NCI-H345 treated with DMSO at 0.1 percent for 48 hours (cell line): ENCODE results near the gene CLDN12.
A peak's percentile ranks its signal among the peaks of the same experiment; 100 is the strongest.
"Not testable (repeated sequence)": the region's sequence is repeated elsewhere in the genome, so short reads cannot be mapped to it uniquely, and the experiment has no call there.

ENCODE experiments used
- DNase-seq: peaks from one replicate; lab custom pipeline; 2025; ENCODE audit not compliant: unreplicated experiment; lab: John Stamatoyannopoulos, UW

The CLDN12 gene

GRCh38 chr7:90432752-90433151, 29.5 kb downstream of the CLDN12 start:
- DNase-seq = no peak

GRCh38 chr7:90433221-90433620, 30.0 kb downstream of the CLDN12 start:
- no peak for DNase-seq

DNA sequence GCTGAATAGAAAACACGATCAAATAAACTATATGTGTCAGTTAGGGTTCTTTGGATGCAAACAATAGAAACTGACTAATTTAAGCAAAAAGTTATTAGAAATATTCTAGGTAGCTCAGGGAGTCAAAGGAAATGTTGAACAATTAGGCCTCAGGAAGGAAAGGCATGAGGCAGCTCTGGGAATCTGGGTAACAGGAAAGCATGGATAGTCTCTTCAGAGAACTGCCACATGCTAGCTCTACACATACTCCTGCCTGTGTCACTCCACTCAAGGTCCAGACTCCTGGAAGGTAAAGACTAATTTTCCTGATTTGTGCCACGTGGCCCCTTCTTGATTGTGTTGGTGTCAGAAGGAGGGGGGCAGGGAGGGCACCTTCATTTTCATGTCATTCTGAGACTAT, 42.4 kb downstream of the CLDN12 start:
- DNase-seq = no peak

DNA sequence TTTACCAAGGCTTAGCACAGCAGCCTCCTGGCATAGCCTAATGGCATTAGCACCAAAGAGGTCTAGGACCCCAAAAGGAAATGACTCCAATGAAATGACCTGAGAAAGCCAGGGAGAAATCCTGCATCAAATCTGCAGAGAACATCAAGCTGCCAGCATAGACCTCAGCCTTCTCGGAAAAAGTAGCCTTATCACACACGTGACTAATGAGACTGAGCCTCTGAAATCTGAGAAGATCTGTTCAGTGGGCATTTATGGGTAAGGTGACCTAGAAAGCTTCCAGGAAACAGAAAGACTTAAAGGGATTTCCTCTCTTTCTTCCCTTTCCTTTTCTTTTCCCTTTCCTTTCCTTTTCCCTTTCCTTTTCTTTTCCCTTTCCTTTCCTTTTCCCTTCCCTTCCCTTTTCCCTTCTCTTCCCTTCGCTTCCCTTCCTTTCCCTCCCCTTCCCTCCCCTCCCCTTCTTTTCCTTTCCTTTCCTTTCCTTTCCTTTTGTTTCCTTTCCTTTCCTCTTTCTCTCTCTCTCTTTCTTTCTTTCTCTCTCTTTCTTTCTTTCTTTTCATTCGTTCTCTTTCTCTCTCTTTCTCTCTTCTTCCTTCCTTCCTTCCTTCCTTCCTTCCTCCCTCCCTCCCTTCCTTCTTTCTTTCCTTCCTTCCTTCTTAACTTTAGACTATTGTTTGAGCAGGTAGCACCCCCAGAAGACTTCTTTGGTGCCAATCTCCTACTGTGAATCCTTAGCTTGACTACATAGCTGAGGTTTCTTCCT, 43.1 kb downstream of the CLDN12 start:
- DNase-seq = no peak

- DNase-seq = no peak
Measured at GRCh38 chr7:90453259-90453891, 50.1 kb downstream of the CLDN12 start.

- no peak for DNase-seq
Measured at GRCh38 chr7:90453931-90454330, 50.7 kb downstream of the CLDN12 start.

GRCh38 chr7:90455163-90456030, 52.1 kb downstream of the CLDN12 start:
- peak; percentile 36 for DNase-seq

- no peak for DNase-seq
Measured at GRCh38 chr7:90458104-90458503, 54.8 kb downstream of the CLDN12 start.

DNA sequence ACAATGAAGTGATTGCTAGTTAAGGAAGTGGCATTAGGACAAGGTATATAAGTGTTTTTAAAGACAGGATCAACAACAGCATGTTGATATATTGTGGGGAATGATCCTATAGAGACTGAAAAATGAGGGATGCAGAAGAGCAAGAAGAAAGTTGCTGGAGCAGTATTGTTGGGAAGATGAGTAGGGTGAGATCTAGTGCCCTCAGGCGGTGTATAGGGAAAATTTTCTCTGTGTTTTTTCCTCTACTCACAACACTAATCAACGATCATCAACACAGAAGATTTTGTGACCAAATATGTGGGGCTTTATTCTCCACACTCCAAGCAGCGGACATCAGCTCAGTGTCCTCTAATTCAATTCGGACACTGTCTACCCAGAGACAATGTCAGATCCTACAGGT, 56.6 kb downstream of the CLDN12 start:
- DNase-seq = no peak

DNA sequence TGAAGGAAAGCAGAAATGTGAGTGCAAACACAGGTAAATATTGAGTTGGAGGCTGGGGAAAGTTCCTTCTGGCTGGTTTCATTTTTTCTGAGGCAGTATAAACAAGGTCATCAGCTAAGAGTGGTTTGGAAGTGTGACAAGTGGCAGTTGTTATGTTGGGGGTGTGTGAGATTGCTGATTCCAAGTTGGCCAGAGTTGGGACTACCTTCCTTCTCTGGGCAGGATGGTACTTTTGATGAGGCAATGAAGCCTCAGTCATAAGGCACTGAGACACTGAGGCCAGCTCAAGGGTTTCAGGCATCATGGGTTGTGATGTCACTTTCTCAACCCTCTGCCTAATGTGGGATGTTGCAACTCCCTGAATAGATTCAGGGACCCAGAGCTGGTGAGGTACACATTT, 58.0 kb downstream of the CLDN12 start:
- DNase-seq = no peak

DNA sequence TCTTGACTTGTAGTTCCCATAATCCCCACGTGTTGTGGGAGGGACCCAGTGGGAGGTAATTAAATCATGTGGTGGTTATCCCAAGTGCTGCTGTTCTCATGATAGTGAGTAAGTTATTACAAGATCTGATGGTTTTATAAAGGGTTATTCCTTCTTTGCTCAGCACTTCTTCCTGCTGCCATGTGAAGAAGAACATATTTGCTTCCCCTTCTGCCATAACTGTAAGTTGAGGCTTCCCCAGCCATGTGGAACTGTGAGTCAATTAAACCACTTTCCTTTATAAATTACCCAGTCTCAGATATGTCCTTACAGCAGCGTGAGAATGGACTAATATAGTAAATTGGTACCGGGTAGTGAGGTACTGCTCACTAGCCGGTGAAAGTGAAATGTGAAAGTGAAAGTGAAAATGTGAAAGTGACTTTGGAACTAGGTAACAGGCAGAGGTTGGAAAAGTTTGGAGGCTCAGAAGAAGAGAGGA, 59.9 kb downstream of the CLDN12 start:
- not testable (repeated sequence) for DNase-seq
